Activated naive CD8-positive, alpha-beta T cell (primary cell): ENCODE measurements around the gene EVL.
A peak's percentile ranks its signal among the peaks of the same experiment; 100 is the strongest.
"Not testable (repeated sequence)": the region's sequence is repeated elsewhere in the genome, so short reads cannot be mapped to it uniquely, and the experiment has no call there.

Experiments
- H3K27ac Mint-ChIP-seq: one replicate; pipeline ENCODE4 v1.8.0; 2021; ENCODE audit warnings: mixed read lengths
- H3K27me3 Mint-ChIP-seq: one replicate; pipeline ENCODE4 v1.8.0; 2021; ENCODE audit warnings: mixed read lengths
- H3K36me3 Mint-ChIP-seq: one replicate; pipeline ENCODE4 v1.8.0; 2021; ENCODE audit warnings: mixed read lengths
- H3K4me1 Mint-ChIP-seq: one replicate; pipeline ENCODE4 v1.8.0; 2021; ENCODE audit warnings: low read depth, mixed read lengths
- H3K4me3 Mint-ChIP-seq: one replicate; pipeline ENCODE4 v1.8.0; 2021; ENCODE audit warnings: mild to moderate bottlenecking, mixed read lengths
- H3K9me3 Mint-ChIP-seq: one replicate; pipeline ENCODE4 v1.8.0; 2021; ENCODE audit warnings: low read depth, mixed read lengths

EVL gene

DNA sequence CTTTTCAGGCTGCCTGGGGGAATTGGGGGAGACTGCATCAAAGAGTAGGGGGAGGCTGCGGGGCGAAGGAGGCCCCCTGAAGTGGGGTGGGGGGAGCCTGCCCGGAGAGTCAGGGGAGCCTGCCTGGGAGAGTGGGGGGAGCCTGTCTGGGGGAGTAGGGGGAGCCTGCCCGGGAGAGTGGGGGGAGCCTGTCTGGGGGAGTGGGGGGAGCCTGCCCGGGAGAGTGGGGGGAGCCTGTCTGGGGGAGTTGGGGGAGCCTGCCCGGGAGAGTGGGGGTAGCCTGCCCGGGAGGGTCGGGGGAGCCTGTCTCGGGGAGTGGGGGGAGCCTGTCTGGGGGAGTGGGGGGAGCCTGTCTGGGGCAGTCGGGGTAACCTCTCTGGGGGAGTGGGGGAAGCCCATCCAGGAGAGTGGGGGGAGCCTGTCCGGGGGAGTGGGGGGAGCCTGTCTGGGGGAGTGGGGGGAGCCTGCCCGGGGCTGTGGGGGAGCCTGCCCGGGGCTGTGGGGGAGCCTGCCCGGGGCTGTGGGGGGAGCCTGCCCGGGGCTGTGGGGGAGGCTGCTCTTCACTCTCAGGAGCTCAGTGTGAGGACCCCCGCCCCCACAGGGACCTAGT lies 100.7 kb downstream of the EVL start:
- Mint-ChIP-seq H3K9me3 (no peaks in the 10 kb centered on the region), H3K27ac (no peak overlapping the region), H3K27me3 (no peaks in the 10 kb centered on the region), H3K36me3 (no peaks in the 10 kb centered on the region), H3K4me1 (peaks cover 6% of the 10 kb centered on the region), H3K4me3 (peak overlapping the region; percentile 83)

DNA sequence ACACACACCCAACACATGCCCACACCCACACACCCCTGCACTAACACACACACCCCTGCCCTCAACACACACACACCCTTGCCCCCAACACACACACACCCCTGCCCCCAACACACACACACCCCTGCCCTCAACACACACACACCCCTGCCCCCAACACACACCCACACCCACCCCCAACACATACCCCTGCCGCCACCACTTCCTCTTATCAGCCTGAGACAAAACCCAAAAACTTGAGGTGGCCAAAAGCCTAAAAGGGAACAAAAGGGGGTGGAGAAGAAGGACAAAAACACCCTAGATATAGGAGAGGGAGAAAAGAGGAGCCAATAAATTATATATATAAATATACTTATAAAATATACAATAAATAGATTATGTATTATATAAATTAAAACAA lies 103.3 kb downstream of the EVL start:
- Mint-ChIP-seq H3K4me1 (peaks cover 6% of the 10 kb centered on the region), H3K36me3 (no peaks in the 10 kb centered on the region), H3K27ac (no peak overlapping the region), H3K9me3 (no peaks in the 10 kb centered on the region), H3K4me3 (no peak overlapping the region), H3K27me3 (peaks cover 2% of the 10 kb centered on the region)

DNA sequence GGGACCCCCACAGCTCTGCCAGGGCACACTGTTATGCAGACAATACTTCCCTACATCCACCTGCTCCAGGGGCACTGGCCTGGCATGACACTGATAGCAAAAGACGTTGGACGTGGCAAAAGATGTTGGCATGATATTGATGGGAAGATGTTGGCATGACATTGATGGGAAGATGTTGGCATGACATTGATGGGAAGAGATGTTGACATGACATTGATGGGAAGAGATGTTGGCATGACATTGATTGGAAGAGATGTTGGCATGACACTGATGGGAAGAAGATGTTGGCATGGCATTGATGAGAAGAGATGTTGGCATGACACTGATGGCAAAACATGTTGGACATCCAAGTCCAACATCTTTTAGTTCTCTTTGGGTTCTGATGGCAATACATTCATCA lies 105.7 kb downstream of the EVL start:
- no peaks in the 10 kb centered on the region for H3K9me3 Mint-ChIP-seq
- no peaks in the 10 kb centered on the region for H3K36me3 Mint-ChIP-seq
- H3K27me3 Mint-ChIP-seq = peaks cover 2% of the 10 kb centered on the region
- peaks cover 6% of the 10 kb centered on the region for H3K4me1 Mint-ChIP-seq
- H3K4me3 Mint-ChIP-seq = no peak overlapping the region
- no peak overlapping the region for H3K27ac Mint-ChIP-seq

- Mint-ChIP-seq H3K4me3 (no peak overlapping the region), H3K27ac (no peak overlapping the region), H3K9me3 (no peaks in the 10 kb centered on the region), H3K4me1 (peaks cover 1% of the 10 kb centered on the region), H3K27me3 (peaks cover 2% of the 10 kb centered on the region), H3K36me3 (no peaks in the 10 kb centered on the region)
Observed at GRCh38 chr14:100172811-100173210, 107.6 kb downstream of the EVL start.

- Mint-ChIP-seq H3K27me3 (peaks cover 2% of the 10 kb centered on the region), H3K9me3 (no peaks in the 10 kb centered on the region), H3K36me3 (no peaks in the 10 kb centered on the region), H3K4me1 (peaks cover 1% of the 10 kb centered on the region), H3K27ac (no peak overlapping the region), H3K4me3 (no peak overlapping the region)
Observed at GRCh38 chr14:100173353-100173752, 108.1 kb downstream of the EVL start.

- Mint-ChIP-seq H3K4me3 (no peak overlapping the region), H3K4me1 (no peaks in the 10 kb centered on the region), H3K9me3 (no peaks in the 10 kb centered on the region), H3K27me3 (peaks cover 2% of the 10 kb centered on the region), H3K27ac (no peak overlapping the region), H3K36me3 (no peaks in the 10 kb centered on the region)
Observed at GRCh38 chr14:100176811-100177327, 111.6 kb downstream of the EVL start.

GRCh38 chr14:100178691-100179090 lies 113.5 kb downstream of the EVL start:
- H3K4me1 Mint-ChIP-seq = no peaks in the 10 kb centered on the region
- H3K27ac Mint-ChIP-seq = no peak overlapping the region
- H3K4me3 Mint-ChIP-seq = no peak overlapping the region
- no peaks in the 10 kb centered on the region for H3K27me3 Mint-ChIP-seq
- no peaks in the 10 kb centered on the region for H3K9me3 Mint-ChIP-seq
- no peaks in the 10 kb centered on the region for H3K36me3 Mint-ChIP-seq

- not testable (repeated sequence) for H3K4me1 Mint-ChIP-seq, H3K27me3 Mint-ChIP-seq, H3K4me3 Mint-ChIP-seq, H3K9me3 Mint-ChIP-seq, H3K27ac Mint-ChIP-seq, H3K36me3 Mint-ChIP-seq
Observed at GRCh38 chr14:100180671-100181070, 115.4 kb downstream of the EVL start.

- H3K36me3 Mint-ChIP-seq, H3K27me3 Mint-ChIP-seq, H3K9me3 Mint-ChIP-seq, H3K4me3 Mint-ChIP-seq, H3K4me1 Mint-ChIP-seq, H3K27ac Mint-ChIP-seq: not testable (repeated sequence)
Observed at GRCh38 chr14:100181876-100182551, 116.8 kb downstream of the EVL start.

DNA sequence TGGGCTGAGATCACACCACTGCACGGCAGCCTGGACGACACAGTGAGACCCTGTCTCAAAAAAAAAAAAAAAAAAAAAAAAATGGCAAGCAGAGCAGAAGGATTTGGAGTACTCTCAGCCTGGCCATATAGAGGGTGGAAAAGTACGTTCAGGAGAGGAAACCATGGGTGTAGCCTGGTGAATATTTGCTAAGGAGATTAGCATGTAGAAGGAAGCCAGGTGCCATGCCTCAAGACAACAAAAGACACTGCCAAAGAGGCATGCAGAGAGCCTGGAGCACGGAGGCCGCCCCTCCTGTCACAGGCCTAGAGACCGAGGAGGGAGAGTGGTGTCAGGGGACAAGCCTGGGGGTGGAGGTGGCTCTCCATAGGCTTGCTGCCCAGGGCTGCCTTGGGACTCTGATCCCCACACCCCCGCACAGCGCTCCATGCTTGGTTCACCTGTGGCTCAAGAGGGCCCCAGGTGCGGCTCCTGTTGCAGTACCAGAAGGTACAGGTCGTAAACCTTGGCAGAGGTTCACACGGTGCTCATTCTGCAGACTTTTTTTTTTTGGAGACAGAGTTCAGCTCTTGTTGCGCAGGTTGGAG lies 122.1 kb downstream of the EVL start:
- Mint-ChIP-seq H3K4me1 (no peaks in the 10 kb centered on the region), H3K36me3 (no peaks in the 10 kb centered on the region), H3K27me3 (no peaks in the 10 kb centered on the region), H3K9me3 (no peaks in the 10 kb centered on the region), H3K4me3 (no peak overlapping the region), H3K27ac (no peak overlapping the region)

DNA sequence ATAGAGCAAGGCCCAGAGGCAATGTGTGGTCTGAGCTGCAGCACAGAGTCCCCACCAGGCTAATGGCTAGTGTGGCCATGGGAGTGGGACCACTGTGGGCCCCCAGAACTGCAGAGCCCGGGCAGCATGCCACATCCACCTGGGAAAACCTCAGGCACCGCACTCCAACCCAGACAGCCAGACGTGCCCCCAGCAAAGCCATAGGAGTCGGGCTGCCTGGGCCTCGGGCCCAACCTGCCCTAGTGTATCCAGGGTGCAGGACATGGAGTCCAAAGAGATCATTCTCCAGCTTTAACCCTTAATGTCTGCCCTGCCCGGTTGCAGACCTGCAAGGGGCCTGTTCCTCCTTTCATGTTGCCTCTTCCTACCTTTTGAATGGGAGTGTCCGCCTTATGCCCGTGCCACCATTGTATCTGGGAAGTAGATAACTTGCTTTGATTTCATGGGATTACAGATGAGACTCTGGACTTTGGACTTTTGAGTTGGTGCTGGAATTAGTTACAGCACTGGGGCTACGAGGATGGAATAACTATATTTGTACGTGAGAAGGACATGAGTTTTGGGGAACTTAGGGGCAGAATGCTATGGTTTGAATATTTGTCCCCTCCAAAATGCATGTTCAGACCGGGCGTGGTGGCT lies 123.3 kb downstream of the EVL start:
- Mint-ChIP-seq H3K27ac (no peak overlapping the region), H3K4me3 (no peak overlapping the region), H3K9me3 (no peaks in the 10 kb centered on the region)

DNA sequence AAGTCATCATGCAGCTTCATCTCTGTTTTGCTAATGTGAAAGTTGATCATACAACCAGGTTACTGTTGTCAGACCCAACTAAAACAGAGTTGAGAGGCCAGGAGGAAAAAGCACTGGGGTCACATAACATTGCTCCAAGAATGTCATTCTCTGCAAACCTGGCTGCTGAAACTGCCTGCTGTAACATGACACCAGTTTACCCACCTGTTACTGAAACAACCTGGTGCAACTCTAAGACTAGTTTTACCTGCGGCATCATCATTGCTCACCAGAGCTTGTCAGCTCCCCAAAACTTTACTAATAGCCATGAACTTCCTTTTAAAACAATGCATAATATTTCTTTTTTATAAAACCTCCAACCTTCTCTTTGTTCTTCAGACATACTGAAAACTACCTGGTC lies 124.9 kb downstream of the EVL start:
- Mint-ChIP-seq H3K36me3 (no peaks in the 10 kb centered on the region), H3K4me1 (peaks cover 7% of the 10 kb centered on the region), H3K4me3 (no peak overlapping the region), H3K27me3 (no peaks in the 10 kb centered on the region), H3K27ac (no peak overlapping the region), H3K9me3 (no peaks in the 10 kb centered on the region)

More for the DNA sequence above, 123.3 kb downstream of the EVL start:
- Mint-ChIP-seq H3K27me3 (no peaks in the 10 kb centered on the region), H3K4me1 (peaks cover 5% of the 10 kb centered on the region), H3K36me3 (no peaks in the 10 kb centered on the region)

GRCh38 chr14:100191584-100192249 lies 126.5 kb downstream of the EVL start:
- no peaks in the 10 kb centered on the region for H3K9me3 Mint-ChIP-seq

DNA sequence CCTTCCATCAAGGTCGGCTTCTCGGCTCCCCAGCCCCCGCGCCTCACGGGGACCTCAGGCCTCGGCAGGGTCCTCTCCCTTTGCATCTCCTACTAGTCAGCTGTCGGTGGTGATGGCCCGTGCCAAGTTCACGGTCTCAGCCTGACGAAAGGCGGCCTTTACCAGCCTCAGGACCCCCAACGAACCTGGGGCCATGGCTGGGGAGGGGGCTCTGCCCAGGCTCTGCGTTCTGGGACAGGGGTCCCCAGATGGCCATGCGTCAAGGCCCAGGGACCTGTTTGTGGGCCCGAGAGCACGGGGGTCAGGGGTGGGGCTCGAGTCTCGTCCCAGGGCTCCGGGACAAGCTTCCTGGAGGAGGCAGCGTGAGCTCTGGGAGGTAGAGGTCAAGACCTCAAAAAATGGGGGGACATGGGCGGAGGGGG lies 127.0 kb downstream of the EVL start:
- peak overlapping the region; percentile 52 for H3K4me3 Mint-ChIP-seq
- no peaks in the 10 kb centered on the region for H3K9me3 Mint-ChIP-seq
- H3K4me1 Mint-ChIP-seq = peaks cover 7% of the 10 kb centered on the region
- H3K27ac Mint-ChIP-seq = peak overlapping the region; percentile 58
- no peaks in the 10 kb centered on the region for H3K27me3 Mint-ChIP-seq
- no peaks in the 10 kb centered on the region for H3K36me3 Mint-ChIP-seq

More at GRCh38 chr14:100191584-100192249, 126.5 kb downstream of the EVL start:
- no peaks in the 10 kb centered on the region for H3K27me3 Mint-ChIP-seq
- no peak overlapping the region for H3K27ac Mint-ChIP-seq
- peaks cover 7% of the 10 kb centered on the region for H3K4me1 Mint-ChIP-seq
- no peaks in the 10 kb centered on the region for H3K36me3 Mint-ChIP-seq
- H3K4me3 Mint-ChIP-seq = no peak overlapping the region
